ENCODE data around the gene TMEM45B. TPM values are rescaled to one million over a fixed set of nuclear protein-coding genes. Genes with fewer than 3 reads are reported as not detected.
"Not testable (repeated sequence)": the region's sequence is repeated elsewhere in the genome, so short reads cannot be mapped to it uniquely, and the experiment has no call there.

The TMEM45B gene
- total RNA-seq, 4 donors from 2014 or later = not detected

DNA sequence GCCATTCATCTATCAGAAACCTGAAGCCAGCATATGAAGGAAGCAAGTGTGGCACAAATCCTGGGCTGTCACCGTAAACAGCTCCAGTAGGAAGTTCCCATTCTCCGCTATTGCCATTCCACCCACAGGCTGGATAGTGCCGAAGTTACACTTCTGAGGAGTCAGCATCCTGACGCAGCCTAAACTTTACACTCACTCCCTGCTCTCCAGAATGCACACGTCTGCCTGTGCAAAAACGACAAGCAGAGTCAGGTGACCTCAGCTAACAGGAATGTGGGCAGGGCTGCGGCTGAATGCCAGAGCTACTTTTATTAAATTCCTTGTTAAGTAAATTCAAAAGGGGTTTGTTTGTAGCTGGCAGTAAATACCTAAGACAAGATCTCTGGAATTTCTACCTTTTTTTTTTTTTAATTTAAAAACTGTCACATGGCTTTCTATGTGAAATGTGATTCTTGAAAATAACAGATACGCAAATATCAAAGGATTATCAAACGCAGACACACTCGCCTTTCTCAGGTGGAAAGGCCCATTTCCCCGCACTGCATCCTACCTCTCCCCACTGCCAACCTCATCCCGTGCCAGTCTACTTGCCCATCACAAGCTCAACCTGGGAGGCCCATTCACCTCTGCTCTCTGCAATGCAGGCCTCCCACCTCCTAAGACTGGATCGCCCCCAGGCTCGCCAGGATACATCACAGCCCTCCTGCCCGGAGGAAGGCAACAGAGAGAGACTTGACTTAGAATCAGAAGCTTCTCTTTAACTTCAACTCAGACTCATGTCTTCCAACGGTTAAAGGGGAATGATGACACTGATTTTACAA, 46.3 kb downstream of the TMEM45B start:
- Histone ChIP-seq H3K27me3 (no peaks in the 10 kb centered on the region), H3K27ac (peak overlapping the region in 2 of 4 donors; percentile 22 to 59), H3K9me3 (no peaks in the 10 kb centered on the region), H3K4me1 (peaks cover 0 to 8% (median 4%) of the 10 kb centered on the region in 4 donors), H3K4me3 (no peak overlapping the region), H3K36me3 (peaks cover 0 to 88% (median 28%) of the 10 kb centered on the region in 3 donors)
- DNase-seq (ENCODE audit: low spot score in 2 of 2) = peak in 1 of 2 donors; percentile 32
- 60 to 62% methylated on average over 16 of the region's 16 CpGs for WGBS, 2 donors
- no peak for TF ChIP-seq EP300 (IDR thresholded peaks at IDR 0.05)
- TF ChIP-seq CTCF (IDR thresholded peaks at IDR 0.05) = no peak
- no peak for TF ChIP-seq POLR2A (IDR thresholded peaks at IDR 0.05)

DNA sequence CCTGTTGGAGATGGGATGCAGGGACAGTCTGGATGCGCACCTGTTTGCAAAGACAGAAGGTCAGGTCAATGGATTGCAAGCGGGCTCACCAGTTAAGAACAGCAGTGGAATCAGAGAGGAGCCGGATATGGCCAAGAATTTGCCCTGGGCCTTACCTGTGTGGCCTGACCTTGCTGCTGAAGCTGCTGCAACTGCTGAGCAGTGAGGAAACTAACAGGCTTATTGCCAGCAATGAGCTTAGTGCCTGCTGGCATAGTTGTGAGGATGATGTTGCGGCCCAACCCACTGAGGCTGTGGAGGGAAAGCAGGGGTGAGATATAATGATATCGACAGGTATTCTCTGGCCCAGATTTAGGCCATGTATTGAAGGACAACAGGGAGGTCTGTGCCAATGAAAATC, 49.2 kb downstream of the TMEM45B start:
- DNase-seq (ENCODE audit: low spot score in 2 of 2) = no peak
- WGBS, 2 donors = 99% methylated on average over 5 of the region's 5 CpGs
- Histone ChIP-seq H3K4me3 (no peak overlapping the region), H3K27ac (no peak overlapping the region), H3K9me3 (no peaks in the 10 kb centered on the region), H3K36me3 (peaks cover 0 to 94% (median 28%) of the 10 kb centered on the region in 3 donors), H3K27me3 (no peaks in the 10 kb centered on the region), H3K4me1 (peaks cover 0 to 8% (median 4%) of the 10 kb centered on the region in 4 donors)
- TF ChIP-seq EP300 (IDR thresholded peaks at IDR 0.05) (no peak), CTCF (IDR thresholded peaks at IDR 0.05) (no peak), POLR2A (IDR thresholded peaks at IDR 0.05) (no peak)

DNA sequence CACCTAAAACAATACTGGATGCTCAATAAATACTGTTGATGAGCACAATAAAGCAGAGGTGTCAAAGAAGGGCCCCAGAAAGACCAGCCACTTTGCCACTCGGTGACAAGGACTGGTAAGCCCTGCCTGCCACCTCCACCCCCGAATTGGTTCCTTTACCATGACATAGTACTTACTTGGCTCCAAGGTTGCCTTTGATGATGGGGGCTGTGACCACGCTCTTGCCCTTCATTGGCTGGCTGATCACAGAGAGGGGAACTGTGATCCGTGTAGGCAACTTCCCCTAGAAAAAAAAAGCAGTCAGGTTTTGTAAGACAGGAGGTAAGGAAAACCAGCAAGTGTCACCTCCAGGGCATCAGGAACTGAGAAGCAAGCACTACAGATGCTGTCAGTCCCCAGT, 50.1 kb downstream of the TMEM45B start:
- H3K27me3 ChIP-seq = no peaks in the 10 kb centered on the region
- peaks cover 0 to 94% (median 28%) of the 10 kb centered on the region in 3 donors for H3K36me3 ChIP-seq
- no peak overlapping the region for H3K27ac ChIP-seq
- no peak for DNase-seq (ENCODE audit: low spot score in 2 of 2)
- no peaks in the 10 kb centered on the region for H3K9me3 ChIP-seq
- H3K4me1 ChIP-seq = peaks cover 0 to 8% (median 4%) of the 10 kb centered on the region in 4 donors
- TF ChIP-seq CTCF (IDR thresholded peaks at IDR 0.05) (no peak), EP300 (IDR thresholded peaks at IDR 0.05) (no peak), POLR2A (IDR thresholded peaks at IDR 0.05) (no peak)
- no peak overlapping the region for H3K4me3 ChIP-seq
- WGBS, 2 donors = 76 to 77% methylated on average over 4 of the region's 4 CpGs

DNA sequence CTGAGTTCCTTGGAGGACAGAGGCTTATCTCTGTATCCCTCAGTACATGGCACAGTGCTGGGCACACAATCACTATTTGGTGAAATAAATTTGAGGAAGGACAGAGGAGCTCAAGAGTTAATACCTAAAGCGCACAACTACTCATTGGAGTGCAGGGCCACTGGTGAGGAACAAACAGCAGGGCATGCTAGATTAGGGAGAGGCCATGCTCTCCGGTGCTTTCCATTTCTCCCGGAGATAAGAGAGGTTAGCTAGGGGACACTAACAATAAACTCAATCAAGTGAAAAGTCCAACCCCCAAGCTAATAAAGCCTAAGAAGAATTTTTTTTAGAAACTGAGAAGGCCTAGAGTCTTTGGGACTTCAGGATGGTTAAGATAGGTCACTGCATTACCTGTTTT, 50.7 kb downstream of the TMEM45B start:
- 67 to 85% methylated on average over 3 of the region's 3 CpGs for WGBS, 2 donors
- no peaks in the 10 kb centered on the region for H3K27me3 ChIP-seq
- H3K36me3 ChIP-seq = peaks cover 0 to 94% (median 33%) of the 10 kb centered on the region in 3 donors
- DNase-seq (ENCODE audit: low spot score in 2 of 2) = no peak
- peaks cover 0 to 8% (median 4%) of the 10 kb centered on the region in 4 donors for H3K4me1 ChIP-seq
- no peaks in the 10 kb centered on the region for H3K9me3 ChIP-seq
- no peak overlapping the region for H3K4me3 ChIP-seq
- H3K27ac ChIP-seq = no peak overlapping the region
- TF ChIP-seq POLR2A (IDR thresholded peaks at IDR 0.05) = no peak
- no peak for TF ChIP-seq EP300 (IDR thresholded peaks at IDR 0.05)
- no peak for TF ChIP-seq CTCF (IDR thresholded peaks at IDR 0.05)

DNA sequence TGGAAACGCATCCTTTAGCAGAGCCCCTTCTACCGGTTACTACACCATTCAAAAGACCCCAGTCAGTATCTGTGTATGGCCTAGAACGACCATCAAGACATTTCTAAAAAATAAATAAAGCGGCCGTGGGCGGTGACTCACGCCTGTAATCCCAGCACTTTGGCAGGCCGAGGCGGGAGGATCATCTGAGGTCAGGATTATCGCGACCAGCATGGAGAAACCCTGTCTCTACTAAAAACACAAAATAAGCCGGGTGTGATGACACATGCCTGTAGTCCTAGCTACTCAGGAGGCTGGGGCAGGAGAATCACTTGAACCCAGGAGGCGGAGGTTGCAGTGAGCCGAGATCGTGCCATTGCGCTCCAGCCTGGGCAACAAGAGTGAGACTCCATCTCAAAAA, 53.0 kb downstream of the TMEM45B start:
- H3K9me3 ChIP-seq; H3K27ac ChIP-seq; H3K4me1 ChIP-seq; H3K4me3 ChIP-seq; H3K27me3 ChIP-seq; DNase-seq (ENCODE audit: low spot score in 2 of 2): not testable (repeated sequence)
- WGBS, 2 donors = 84 to 86% methylated on average over 16 of the region's 16 CpGs
- peaks cover 6 to 100% (median 34%) of the 10 kb centered on the region in 3 donors for H3K36me3 ChIP-seq
